Measurements from ENCODE around the gene HRH1. TPM values are rescaled to one million over a fixed set of nuclear protein-coding genes. Genes with fewer than 3 reads are reported as not detected.

The HRH1 gene
- polyA plus RNA-seq, 3 donors: 0.08 to 0.24 TPM; not detected in 1

DNA sequence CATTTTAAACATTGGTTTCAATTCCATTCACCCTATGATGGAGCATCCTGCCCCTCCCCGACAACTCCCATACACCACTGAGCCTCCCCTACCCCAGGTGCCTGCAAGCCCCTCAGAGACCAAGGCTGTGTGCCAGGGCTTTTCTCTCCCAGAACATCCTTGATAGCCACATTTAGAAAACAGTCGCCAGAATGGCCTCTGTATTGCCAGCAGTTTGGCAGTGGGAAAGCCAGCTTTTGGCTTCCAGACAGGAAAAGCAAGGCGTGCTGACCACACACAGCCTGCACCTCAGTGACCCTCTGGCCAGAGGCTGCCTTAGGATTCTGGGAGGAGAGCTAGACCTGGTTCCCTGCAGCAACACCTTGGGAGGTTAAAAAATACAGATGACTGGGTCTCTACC, 18.2 kb upstream of the HRH1 start:
- Histone ChIP-seq H3K4me2 (replicated peaks; ENCODE audit: extremely low read depth, low read length, poor library complexity, severe bottlenecking) (no peak overlapping the region), H3K9ac (ENCODE audit: insufficient read depth, low read length, poor library complexity, severe bottlenecking) (no peak overlapping the region), H3K36me3 (replicated peaks in 1 of 2; ENCODE audit: control insufficient read depth in 1 of 2, insufficient read depth in 2 of 2, low read length in 2 of 2) (no peaks in the 10 kb centered on the region), H3K27ac (ENCODE audit: low read depth in 1 of 2, low read length in 2 of 2) (no peak overlapping the region), H3K4me1 (ENCODE audit: control insufficient read depth in 1 of 2, insufficient read depth in 2 of 2, low read length in 2 of 2) (peaks cover 15 to 16% of the 10 kb centered on the region in 2 donors), H3K9me3 (replicated peaks in 1 of 2; ENCODE audit: control insufficient read depth in 1 of 2, insufficient read depth in 1 of 2, low read length in 2 of 2) (no peaks in the 10 kb centered on the region), H3K27me3 (ENCODE audit: control insufficient read depth in 2 of 2, insufficient read depth in 2 of 2, low read length in 2 of 2) (no peaks in the 10 kb centered on the region), H2AFZ (ENCODE audit: insufficient read depth, low read depth, low read length, poor library complexity, severe bottlenecking) (no peak overlapping the region), H3K79me2 (ENCODE audit: insufficient read depth, low read length) (no peaks in the 10 kb centered on the region), H4K20me1 (ENCODE audit: insufficient read depth, low read length) (no peaks in the 10 kb centered on the region), H3K4me3 (replicated peaks in 1 of 3; ENCODE audit: low read depth in 2 of 3, low read length in 3 of 3) (no peak overlapping the region)
- no peak for DNase-seq
- H3K4me3 Mint-ChIP-seq: no peak overlapping the region
- H3K27ac Mint-ChIP-seq: no peak overlapping the region
- peaks cover 0 to 4% (median 0%) of the 10 kb centered on the region in 7 donors for H3K9me3 Mint-ChIP-seq
- 86% methylated on average over 3 of the region's 3 CpGs for WGBS (ENCODE audit: insufficient coverage)
- H3K27me3 Mint-ChIP-seq (ENCODE audit: low read depth in 3 of 3): peaks cover 0 to 6% (median 2%) of the 10 kb centered on the region in 3 donors
- TF ChIP-seq, protein P1, sequence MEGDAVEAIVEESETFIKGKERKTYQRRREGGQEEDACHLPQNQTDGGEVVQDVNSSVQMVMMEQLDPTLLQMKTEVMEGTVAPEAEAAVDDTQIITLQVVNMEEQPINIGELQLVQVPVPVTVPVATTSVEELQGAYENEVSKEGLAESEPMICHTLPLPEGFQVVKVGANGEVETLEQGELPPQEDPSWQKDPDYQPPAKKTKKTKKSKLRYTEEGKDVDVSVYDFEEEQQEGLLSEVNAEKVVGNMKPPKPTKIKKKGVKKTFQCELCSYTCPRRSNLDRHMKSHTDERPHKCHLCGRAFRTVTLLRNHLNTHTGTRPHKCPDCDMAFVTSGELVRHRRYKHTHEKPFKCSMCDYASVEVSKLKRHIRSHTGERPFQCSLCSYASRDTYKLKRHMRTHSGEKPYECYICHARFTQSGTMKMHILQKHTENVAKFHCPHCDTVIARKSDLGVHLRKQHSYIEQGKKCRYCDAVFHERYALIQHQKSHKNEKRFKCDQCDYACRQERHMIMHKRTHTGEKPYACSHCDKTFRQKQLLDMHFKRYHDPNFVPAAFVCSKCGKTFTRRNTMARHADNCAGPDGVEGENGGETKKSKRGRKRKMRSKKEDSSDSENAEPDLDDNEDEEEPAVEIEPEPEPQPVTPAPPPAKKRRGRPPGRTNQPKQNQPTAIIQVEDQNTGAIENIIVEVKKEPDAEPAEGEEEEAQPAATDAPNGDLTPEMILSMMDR (IDR thresholded peaks at IDR 0.05): no peak
- intact Hi-C loops (cut with micrococcal nuclease): no loop called here
- H3K36me3 Mint-ChIP-seq: no peaks in the 10 kb centered on the region
- H3K4me1 Mint-ChIP-seq: peaks cover 18% of the 10 kb centered on the region

DNA sequence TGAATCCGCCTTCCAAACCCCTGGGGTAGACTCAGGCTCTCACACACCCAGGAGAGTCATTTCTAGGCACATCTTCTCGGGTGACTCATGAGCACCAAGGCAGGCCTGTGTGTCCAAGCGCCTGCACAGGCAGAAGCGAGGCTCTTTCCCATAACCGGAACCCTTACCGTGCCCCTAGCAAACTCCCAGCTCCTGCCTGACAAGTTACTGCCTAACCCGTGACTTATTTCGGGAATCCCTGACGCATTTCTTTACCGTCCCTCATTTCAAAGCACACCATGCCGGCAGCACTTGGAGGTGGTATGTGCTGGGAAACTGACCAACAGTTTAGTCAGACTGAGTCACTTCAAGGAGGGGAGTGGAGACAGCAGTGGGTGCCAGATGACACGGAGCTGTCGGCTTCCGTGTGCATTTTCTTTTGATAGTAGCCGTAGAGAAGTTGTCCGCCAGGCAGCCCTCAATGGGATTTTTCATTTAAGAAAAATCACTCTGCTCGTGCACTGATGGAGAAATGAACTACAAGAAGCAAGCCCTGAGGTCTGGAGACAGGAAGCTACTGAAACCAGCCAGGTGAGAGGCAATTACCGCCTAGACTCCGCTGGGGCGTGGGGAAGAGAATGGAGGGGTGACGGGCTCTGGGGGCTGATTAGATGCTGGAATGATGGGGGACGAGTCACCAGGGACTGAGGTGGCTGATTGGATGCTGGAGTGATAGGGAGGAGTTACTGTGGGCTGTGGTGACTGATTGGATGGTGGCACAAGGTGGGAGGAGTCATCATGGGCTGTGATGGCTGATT, 17.3 kb upstream of the HRH1 start:
- Histone ChIP-seq H3K9me3 (replicated peaks in 1 of 2; ENCODE audit: control insufficient read depth in 1 of 2, insufficient read depth in 1 of 2, low read length in 2 of 2) (no peaks in the 10 kb centered on the region), H3K4me1 (ENCODE audit: control insufficient read depth in 1 of 2, insufficient read depth in 2 of 2, low read length in 2 of 2) (peaks cover 15 to 16% of the 10 kb centered on the region in 2 donors), H3K79me2 (ENCODE audit: insufficient read depth, low read length) (no peaks in the 10 kb centered on the region), H3K27ac (ENCODE audit: low read depth in 1 of 2, low read length in 2 of 2) (no peak overlapping the region), H3K36me3 (replicated peaks in 1 of 2; ENCODE audit: control insufficient read depth in 1 of 2, insufficient read depth in 2 of 2, low read length in 2 of 2) (no peaks in the 10 kb centered on the region), H3K27me3 (ENCODE audit: control insufficient read depth in 2 of 2, insufficient read depth in 2 of 2, low read length in 2 of 2) (no peaks in the 10 kb centered on the region), H2AFZ (ENCODE audit: insufficient read depth, low read depth, low read length, poor library complexity, severe bottlenecking) (no peak overlapping the region), H3K4me2 (replicated peaks; ENCODE audit: extremely low read depth, low read length, poor library complexity, severe bottlenecking) (no peak overlapping the region), H4K20me1 (ENCODE audit: insufficient read depth, low read length) (no peaks in the 10 kb centered on the region), H3K9ac (ENCODE audit: insufficient read depth, low read length, poor library complexity, severe bottlenecking) (no peak overlapping the region), H3K4me3 (replicated peaks in 1 of 3; ENCODE audit: low read depth in 2 of 3, low read length in 3 of 3) (no peak overlapping the region)
- Mint-ChIP-seq H3K9me3 (peaks cover 0 to 4% (median 0%) of the 10 kb centered on the region in 7 donors), H3K4me3 (no peak overlapping the region), H3K27me3 (ENCODE audit: low read depth in 3 of 3) (peaks cover 0 to 8% (median 2%) of the 10 kb centered on the region in 3 donors), H3K36me3 (no peaks in the 10 kb centered on the region), H3K27ac (no peak overlapping the region), H3K4me1 (peaks cover 18% of the 10 kb centered on the region)
- no peak for DNase-seq
- WGBS (ENCODE audit: insufficient coverage): 97% methylated on average over 22 of the region's 22 CpGs
- TF ChIP-seq, protein P1 (IDR thresholded peaks at IDR 0.05): no peak
- intact Hi-C loops (cut with micrococcal nuclease): no loop called here

All from CD14-positive monocyte (primary cell).